Dedifferentiated amniotic fluid mesenchymal stem cell (primary cell): ENCODE results near the gene NMUR1.
A peak's percentile ranks its signal among the peaks of the same experiment; 100 is the strongest.

Experiments
- DNase-seq: peaks from one replicate; pipeline ENCODE4 v3.0.0-alpha.2; 2016; ENCODE audit errors: extremely low spot score

NMUR1 gene

GRCh38 chr2:231526341-231527090, 3.7 kb downstream of the NMUR1 start:
- no peak for DNase-seq

DNA sequence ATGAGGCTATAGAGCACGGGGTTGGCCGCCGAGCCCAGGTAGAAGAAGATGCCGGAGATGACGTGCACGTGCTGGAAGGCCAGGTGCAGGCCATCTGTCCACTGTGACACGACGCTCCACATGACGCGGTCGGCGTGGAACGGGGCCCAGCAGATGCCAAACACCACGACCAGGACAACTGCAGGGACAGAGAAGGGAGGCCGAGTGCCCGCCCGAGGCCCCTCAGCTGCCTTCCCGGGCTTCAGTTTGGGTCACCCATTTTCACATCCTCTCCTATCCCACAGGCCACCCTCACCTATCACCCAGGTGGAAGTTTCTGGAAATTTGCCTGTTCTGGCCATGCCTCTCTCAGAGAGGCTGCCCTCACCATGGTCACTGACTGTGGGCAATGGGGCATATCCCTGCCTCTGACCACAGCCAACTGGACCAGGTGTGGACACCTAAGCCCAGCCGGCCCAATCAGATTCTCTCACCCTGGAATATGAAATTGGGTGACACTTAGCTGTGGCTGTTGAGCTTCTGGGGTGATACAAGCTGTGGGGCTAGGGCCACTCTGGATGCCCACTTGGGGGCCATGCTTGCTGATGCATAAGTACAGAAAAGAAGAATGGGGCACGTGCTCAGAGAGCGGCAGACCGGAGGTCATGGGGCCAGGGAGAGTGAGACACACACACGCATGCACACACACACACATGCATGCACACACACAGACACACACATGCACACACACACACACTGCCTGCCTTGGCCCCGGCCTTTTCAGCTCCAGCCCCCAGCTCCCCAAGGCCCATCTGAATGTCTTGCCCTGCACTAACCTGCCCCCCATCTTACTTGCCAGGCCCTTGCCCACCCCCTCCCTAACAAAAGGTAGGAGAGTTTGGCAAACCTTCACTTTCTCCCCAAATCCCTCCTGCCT, 4.7 kb downstream of the NMUR1 start:
- DNase-seq = no peak

DNA sequence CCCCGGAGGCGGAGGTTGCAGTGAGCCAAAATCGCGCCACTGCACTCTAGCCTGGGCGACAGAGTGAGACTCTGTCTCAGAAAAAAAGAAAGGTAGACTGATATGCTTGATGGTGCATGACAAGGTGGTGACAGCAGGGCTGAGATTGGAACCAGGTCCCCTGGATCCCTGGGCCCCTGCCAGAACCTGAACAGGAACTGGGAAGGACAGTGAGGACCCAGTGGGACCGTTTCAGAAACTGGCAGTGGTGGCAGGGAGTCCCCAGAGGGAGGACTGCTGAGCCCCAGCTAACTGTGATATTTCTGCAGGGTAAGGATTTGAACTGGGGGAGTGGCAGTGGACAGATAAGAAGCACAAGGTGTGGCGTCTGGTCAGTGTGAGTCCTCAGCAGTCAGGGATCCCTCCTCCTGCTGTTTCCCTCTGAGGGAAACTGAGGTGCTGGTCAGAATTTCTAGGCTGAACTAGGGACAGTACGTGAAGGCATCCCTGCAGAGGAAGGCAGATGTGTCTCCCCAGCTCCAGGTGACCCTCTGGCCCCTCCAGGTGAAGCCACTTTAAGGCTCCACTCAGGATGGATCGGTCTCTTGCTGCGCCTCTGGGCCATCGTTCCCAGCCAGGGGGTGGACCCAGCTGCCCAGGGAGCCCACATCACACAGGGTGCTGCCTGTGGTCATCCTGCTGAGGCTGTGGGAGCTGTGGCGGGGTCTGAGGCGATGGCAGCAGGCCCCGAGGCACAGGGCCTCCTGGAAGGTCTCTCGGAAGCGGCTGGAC, 5.6 kb downstream of the NMUR1 start:
- no peak for DNase-seq

DNA sequence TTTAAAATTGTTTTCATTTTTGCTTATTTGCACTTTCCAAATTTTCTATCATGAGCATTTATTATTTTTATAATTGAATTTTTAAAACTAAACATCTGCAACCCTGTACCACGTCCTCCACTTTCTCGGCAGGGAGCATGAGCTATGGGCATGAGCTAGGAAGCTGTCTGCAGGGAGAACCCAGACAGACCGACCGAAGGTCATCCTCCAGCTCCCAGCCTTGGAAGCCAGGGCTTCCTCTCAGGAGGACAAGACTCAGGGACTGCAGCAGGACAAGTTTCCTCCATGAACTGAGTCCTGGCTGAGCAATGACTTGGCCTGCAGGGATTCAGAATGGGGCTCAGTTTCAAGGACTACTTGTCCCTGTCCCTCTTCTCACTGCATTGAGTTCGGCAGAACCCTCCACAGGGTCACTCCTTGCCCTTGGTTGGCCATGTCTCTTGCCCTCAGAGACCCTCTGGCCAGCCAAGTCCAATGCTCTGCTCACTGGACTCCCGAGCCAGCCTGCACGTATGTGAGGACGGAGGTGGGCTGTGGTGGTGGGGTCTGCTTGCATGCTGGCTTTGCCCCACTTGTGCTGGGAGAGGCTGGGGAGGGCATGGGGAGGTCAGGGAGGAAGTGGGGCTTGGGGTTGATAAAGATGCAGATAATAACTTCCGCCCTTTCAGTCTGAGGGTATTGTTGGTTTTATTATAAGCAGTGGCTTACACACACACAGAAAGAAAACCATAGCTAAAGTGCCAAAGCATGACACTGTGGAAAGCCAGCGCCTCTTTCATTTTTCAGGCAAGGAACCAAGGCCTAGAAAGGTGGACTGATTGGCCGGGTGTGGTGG, 6.6 kb downstream of the NMUR1 start:
- DNase-seq = no peak

DNA sequence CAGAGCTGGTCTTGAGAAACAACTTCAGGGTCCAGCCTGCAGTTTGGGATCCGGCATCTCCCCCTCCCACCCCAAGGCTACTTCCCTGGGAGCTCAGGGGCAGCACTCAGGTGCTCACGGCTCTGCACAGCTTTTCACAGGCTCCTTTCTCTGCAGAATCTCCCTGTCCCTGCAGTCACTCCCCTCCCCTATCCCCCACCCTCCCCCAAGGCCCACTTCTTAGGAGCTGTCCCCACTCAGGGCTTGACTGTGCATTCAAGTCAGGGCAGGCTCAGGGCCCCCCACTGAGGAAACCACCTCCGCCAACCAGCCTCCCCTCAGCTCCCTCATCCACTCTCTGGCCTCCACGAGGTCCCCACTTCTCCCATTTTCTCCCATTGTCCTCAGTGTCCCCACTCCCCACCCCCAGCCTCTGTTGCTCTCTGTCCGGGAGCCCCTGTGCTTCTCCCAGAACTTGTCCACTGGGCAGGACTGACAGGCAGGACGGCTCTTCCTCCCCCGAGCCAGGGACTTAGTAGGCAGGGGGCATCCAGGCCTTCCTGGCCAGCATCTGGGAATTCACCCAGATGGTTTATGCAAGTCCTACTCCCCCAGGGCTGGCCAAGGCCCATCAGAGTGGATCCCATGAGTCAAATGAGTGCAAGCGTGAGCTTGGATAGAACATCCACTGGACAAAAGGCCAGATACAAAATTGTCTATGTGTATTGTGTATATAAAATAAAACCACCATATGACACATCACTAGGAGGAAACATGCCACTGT, 7.6 kb downstream of the NMUR1 start:
- no peak for DNase-seq

- DNase-seq = no peak
Measured at GRCh38 chr2:231521443-231521842, 8.8 kb downstream of the NMUR1 start.

DNA sequence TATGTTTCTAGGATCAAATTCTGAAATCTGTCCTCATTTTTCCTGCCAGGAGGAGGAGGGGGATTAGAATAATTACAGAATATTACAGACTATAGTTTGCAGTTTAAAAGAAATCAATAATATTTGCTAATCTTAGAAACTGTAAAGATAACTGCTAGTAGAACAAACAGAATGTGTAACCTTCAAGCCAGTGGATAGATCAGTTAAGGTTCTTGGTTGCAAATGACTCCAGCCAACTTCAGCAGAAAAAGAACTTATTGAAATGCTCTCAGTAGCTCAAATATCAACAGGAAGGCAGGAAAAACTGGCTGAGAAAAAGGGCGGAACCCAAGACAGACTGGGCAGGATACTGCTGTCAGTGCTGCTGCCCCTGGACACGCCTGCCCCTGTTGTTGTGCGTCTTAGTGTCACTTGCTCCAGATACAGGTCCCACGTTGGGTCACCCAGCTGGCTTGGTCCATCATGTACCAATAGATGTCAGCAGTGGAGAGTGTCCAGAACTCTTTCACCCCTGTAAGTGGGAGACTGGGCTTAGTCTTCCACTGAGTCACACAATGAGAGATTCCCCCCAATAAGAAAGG, 10.2 kb downstream of the NMUR1 start:
- DNase-seq = no peak

DNA sequence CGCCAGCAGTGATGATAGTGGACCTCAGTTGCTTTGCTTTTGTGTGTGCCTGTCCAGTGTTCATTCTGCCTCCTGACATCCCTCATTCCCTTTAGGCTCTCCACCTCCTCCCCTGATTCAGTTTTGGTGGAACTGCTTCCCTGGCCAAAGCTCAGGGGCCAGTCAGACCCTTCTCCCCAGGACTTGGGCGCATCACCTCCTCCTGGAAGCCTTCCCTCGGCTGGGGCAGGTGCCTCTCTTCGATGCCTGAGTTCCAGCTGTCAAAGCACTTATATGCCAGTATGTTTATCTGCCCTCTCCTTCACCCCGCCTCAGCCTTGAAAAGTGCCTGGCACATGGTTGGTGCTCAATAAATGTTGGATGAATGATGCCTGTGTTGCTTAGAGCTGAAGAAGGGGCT, 11.5 kb downstream of the NMUR1 start:
- no peak for DNase-seq

DNA sequence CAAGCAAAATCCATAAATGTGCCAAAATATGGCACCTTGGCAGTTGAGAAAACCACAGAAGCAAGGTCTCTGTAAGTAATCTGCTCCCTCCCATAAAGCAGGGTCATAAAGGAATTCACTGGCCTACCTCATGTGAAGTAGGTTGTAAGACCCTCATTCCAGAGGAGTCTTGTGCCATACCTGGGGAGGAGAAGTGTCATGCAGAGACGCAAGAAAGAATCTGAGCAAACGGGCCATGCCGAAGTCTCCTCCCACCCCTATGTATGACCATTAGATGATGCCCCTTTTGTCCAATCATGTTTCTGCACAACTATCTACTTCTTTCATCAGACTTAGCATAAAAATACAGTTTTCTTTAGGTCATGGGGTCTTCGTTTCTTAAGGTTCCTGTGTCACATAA, 14.6 kb downstream of the NMUR1 start:
- no peak for DNase-seq

GRCh38 chr2:231514951-231515297, 15.3 kb downstream of the NMUR1 start:
- no peak for DNase-seq

GRCh38 chr2:231514225-231514950, 15.9 kb downstream of the NMUR1 start:
- peak; percentile 96 for DNase-seq

- DNase-seq = no peak
Measured at GRCh38 chr2:231513746-231514224, 16.5 kb downstream of the NMUR1 start.

DNA sequence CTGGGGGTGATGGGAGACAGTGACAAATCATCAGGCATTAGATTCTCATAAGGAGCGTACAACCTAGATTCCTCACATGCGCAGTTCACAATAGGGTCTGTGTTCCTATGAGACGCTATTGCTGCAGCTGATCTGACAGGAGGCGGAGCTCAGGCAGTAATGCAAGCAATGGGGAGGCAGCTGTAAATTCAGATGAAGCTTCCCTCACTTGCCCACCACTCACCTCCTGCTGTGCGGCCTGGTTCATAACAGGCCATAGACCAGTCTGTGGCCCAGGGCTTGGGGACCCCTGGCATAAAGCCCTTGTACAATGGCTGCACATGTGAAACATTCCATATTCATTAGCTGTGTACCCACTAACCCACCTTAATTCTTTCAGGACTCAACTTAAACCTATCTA, 18.0 kb downstream of the NMUR1 start:
- DNase-seq = no peak

DNA sequence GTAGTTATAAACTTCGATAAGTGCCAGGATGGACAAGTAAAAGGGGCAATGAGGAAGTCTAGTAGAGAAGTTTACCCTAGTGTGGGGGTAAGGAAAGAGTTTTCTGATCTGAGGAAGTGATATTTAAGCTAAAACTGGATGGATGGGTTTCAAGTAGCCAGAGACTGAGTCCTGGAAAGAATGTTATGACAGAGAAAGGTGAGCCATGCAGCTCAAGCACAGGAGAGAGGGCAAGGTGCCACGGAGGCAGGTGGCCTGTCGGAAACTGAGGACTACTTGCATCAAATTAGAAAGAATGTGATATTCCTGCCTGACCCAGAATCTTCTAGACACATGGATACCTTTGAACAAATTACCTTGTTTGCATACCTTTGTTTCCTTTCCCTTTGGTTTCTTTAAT, 26.5 kb downstream of the NMUR1 start:
- no peak for DNase-seq

GRCh38 chr2:231502596-231502995, 27.6 kb downstream of the NMUR1 start:
- no peak for DNase-seq

DNA sequence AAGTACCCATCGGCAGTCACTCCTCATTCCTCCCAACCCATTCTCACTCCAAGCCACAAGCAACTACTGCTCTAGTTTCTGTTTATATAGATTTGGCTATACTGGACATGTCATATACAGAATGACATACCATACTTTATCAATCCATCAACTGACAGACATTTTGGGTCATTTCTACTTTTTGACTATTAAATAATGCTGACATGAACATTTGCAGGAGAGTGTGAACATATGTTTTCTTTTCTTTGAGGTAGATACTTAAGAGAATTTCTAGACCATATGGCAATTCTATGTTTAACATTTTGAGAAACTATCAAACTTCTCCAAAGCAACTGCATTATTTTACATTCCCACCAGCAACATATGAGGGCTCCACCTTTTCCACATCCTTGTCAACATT, 32.6 kb downstream of the NMUR1 start:
- DNase-seq = no peak

DNA sequence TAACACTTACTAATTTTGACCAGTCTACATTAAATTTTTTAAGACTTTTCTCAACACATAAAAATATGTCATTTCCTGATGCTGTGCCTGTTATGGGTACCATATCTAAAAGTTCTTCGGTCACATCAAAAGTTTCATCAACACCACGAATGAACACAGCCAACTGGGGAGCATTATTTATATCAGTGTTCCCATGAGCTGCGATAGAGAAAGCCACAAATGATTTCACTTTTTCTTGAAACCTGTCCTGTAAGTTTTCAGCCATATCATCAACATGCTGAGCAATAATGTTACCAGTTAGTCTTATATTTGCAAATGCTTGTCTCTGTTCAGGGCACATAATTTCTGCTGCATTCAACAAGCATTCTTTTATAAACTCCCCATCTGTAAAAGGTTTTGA, 35.6 kb downstream of the NMUR1 start:
- no peak for DNase-seq

GRCh38 chr2:231490801-231491200, 39.4 kb downstream of the NMUR1 start:
- no peak for DNase-seq

- no peak for DNase-seq
Measured at GRCh38 chr2:231489990-231490389, 40.3 kb downstream of the NMUR1 start.

- no peak for DNase-seq
Measured at GRCh38 chr2:231488331-231488730, 41.9 kb downstream of the NMUR1 start.
